Transverse colon (tissue), 4 donors: Measurements from ENCODE around the gene THSD4.

Experiments used
- POLR2A ChIP-seq: fragments of 450-650 bp; IDR thresholded peaks from one replicate; pipeline ENCODE4 v1.6.1; 2016; ENCODE audit warnings: antibody characterized with exemption, mild to moderate bottlenecking, moderate library complexity
- POLR2AphosphoS5 ChIP-seq, 3 donors: sonication (generic); formaldehyde crosslinking; IDR thresholded peaks; one replicate each; pipeline ENCODE4 v1.6.1; 2016; ENCODE audit warnings: antibody characterized with exemption in 3 of 3
- TF ChIP-seq, protein P1 (sequence below), 5 experiments: fragments of 200-600 bp in 3 of 5; fragments of 450-650 bp in 2 of 5; sonication (generic) in 3 of 5; IDR thresholded peaks; 1 replicate in 2 of 5; 2 replicates in 3 of 5; pipeline ENCODE4 v1.5.1; 2016 to 2017; ENCODE audit warnings: antibody characterized with exemption in 5 of 5, inconsistent platforms in 3 of 5, mild to moderate bottlenecking in 2 of 5, moderate library complexity in 1 of 5

DNA sequence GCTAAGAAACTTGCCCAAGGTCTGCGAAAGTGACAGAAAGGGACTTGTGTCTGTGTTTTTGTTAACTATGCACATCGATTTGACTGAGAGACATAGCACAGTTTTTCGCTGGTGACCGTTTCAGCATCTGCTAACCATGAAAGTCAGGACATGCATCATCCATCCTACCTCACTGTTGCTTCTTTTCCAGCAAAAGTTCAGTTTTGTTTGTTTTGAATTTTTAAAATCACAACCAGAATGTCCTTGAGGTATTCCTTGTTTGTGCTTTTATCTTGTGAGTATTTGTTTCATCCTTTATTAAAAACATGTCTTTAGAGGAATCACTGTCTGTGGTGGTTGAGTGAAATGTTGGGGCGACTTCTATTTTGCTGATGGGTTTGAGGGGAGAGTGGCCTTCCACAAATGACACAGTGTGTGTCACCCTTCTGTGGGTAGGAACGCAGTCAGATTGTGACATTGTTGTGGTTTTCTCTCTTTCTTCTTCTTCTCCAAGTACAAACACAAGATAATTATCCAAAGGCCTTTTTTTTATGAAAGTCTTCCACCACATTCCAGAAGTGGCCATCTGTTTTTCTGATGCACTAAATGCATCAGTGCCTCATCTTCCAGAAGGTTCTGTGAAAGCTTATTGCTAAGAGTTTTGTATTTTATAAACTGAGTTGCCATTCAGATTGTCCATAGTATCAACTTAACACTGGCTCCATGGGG lies 480.7 kb downstream of the THSD4 start:
- TF ChIP-seq POLR2A (no peak), POLR2AphosphoS5 (IDR thresholded peaks at IDR 0.05) (no peak)
- TF ChIP-seq, protein P1, sequence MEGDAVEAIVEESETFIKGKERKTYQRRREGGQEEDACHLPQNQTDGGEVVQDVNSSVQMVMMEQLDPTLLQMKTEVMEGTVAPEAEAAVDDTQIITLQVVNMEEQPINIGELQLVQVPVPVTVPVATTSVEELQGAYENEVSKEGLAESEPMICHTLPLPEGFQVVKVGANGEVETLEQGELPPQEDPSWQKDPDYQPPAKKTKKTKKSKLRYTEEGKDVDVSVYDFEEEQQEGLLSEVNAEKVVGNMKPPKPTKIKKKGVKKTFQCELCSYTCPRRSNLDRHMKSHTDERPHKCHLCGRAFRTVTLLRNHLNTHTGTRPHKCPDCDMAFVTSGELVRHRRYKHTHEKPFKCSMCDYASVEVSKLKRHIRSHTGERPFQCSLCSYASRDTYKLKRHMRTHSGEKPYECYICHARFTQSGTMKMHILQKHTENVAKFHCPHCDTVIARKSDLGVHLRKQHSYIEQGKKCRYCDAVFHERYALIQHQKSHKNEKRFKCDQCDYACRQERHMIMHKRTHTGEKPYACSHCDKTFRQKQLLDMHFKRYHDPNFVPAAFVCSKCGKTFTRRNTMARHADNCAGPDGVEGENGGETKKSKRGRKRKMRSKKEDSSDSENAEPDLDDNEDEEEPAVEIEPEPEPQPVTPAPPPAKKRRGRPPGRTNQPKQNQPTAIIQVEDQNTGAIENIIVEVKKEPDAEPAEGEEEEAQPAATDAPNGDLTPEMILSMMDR (IDR thresholded peaks at IDR 0.05) = no peak
